ENCODE data around the gene NFX1.

The NFX1 gene

GRCh38 chr9:33267151-33267767 is 23.1 kb upstream of the NFX1 start:
- no peak for DNase-seq

- DNase-seq, result no peak
These were observed 20.2 kb upstream of the NFX1 start for GRCh38 chr9:33270146-33270545.

GRCh38 chr9:33272061-33272460 is 18.3 kb upstream of the NFX1 start:
- no peak for DNase-seq

GRCh38 chr9:33273266-33273971 is 16.9 kb upstream of the NFX1 start:
- no peak for DNase-seq

GRCh38 chr9:33273972-33274328 is 16.4 kb upstream of the NFX1 start:
- no peak for DNase-seq

- DNase-seq, result no peak
These were observed 12.8 kb upstream of the NFX1 start for GRCh38 chr9:33277484-33277883.

GRCh38 chr9:33285502-33285901 is 4.8 kb upstream of the NFX1 start:
- DNase-seq, result no peak

- peak; percentile 58 for DNase-seq
These were observed 3.2 kb upstream of the NFX1 start for GRCh38 chr9:33287087-33287490.

GRCh38 chr9:33288235-33288634 is 2.1 kb upstream of the NFX1 start:
- DNase-seq, result no peak

GRCh38 chr9:33288828-33289483 is 1.4 kb upstream of the NFX1 start:
- DNase-seq, result no peak

GRCh38 chr9:33289496-33289895 is 820 bp upstream of the NFX1 start:
- DNase-seq, result peak; percentile 54

- no peak for DNase-seq
These were observed 425 bp upstream of the NFX1 start for GRCh38 chr9:33289936-33290246.

- DNase-seq, result no peak
These were observed 698 bp downstream of the NFX1 start for GRCh38 chr9:33291031-33291397.

GRCh38 chr9:33291901-33292300 is 1.6 kb downstream of the NFX1 start:
- DNase-seq, result no peak

- DNase-seq, result no peak
These were observed 3.5 kb downstream of the NFX1 start for GRCh38 chr9:33293782-33294181.

- DNase-seq, result no peak
These were observed 4.5 kb downstream of the NFX1 start for GRCh38 chr9:33294670-33295432.

- DNase-seq, result no peak
These were observed 5.3 kb downstream of the NFX1 start for GRCh38 chr9:33295571-33295970.

GRCh38 chr9:33297432-33297831 is 7.1 kb downstream of the NFX1 start:
- no peak for DNase-seq

GRCh38 chr9:33300546-33300945 is 10.2 kb downstream of the NFX1 start:
- no peak for DNase-seq

GRCh38 chr9:33304362-33304761 is 14.0 kb downstream of the NFX1 start:
- DNase-seq, result no peak

- no peak for DNase-seq
These were observed 15.7 kb downstream of the NFX1 start for GRCh38 chr9:33306037-33306436.

- peak; percentile 63 for DNase-seq
These were observed 16.8 kb downstream of the NFX1 start for GRCh38 chr9:33307067-33307466.

GRCh38 chr9:33309903-33310302 is 19.6 kb downstream of the NFX1 start:
- DNase-seq, result no peak

GRCh38 chr9:33310748-33311147 is 20.4 kb downstream of the NFX1 start:
- no peak for DNase-seq

Measured in islet precursor cell (in vitro differentiated cells).